ENCODE measurements around the gene MARCHF3. TPM values are rescaled to one million over a fixed set of nuclear protein-coding genes. Genes with fewer than 3 reads are reported as not detected.
"Not testable (repeated sequence)": the region's sequence is repeated elsewhere in the genome, so short reads cannot be mapped to it uniquely, and the experiment has no call there.

MARCHF3 gene
- polyA plus RNA-seq, 2 of the 4 experiments (the other 2 are of a cell fraction), result 0.39 to 0.68 TPM

DNA sequence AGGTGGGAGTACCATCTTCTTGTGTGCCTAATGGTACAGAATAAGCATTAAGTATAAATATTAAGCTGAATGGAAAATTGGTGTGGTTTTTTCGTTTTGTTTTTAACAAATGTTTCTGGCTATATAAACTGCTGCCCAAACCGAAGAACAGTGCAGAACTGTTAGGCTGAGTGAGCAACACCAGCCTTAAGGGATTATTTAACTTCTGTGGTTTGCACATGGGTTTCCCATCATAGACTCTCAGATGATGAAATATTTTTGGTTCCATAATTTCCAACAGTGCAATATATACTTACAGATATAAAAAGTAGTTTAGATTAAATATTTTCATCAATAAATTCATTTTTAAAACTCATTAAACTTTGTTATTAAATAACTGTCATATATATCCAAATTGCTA lies 26.5 kb upstream of the MARCHF3 start:
- CTCF ChIA-PET, result interaction anchor here (1.5 kb wide), 1 partner anchor 10 kb away, joined by 3 read pairs; no protein-coding TSS in a partner anchor
- Histone ChIP-seq H3K4me1 (no peaks in the 10 kb centered on the region), H3K27ac (no peak overlapping the region), H3K4me3 (no peak overlapping the region), H3K4me2 (no peak overlapping the region), H3K9me3 (no peaks in the 10 kb centered on the region)
- no peak for ATAC-seq
- TF ChIP-seq FOSL2 (IDR thresholded peaks at IDR 0.05), result no peak
- TF ChIP-seq FOSL2 (CRISPR knock-in tag; IDR thresholded peaks at IDR 0.05), result no peak
- 35% methylated on average over 2 of the region's 2 CpGs for WGBS (ENCODE audit: missing lambda C conversion rate)
- POLR2A ChIA-PET, result no interaction called here
- FAIRE-seq, result no peak
- no peak for DNase-seq (ENCODE audit: low read depth in 1 of 2, low spot score in 1 of 2)

DNA sequence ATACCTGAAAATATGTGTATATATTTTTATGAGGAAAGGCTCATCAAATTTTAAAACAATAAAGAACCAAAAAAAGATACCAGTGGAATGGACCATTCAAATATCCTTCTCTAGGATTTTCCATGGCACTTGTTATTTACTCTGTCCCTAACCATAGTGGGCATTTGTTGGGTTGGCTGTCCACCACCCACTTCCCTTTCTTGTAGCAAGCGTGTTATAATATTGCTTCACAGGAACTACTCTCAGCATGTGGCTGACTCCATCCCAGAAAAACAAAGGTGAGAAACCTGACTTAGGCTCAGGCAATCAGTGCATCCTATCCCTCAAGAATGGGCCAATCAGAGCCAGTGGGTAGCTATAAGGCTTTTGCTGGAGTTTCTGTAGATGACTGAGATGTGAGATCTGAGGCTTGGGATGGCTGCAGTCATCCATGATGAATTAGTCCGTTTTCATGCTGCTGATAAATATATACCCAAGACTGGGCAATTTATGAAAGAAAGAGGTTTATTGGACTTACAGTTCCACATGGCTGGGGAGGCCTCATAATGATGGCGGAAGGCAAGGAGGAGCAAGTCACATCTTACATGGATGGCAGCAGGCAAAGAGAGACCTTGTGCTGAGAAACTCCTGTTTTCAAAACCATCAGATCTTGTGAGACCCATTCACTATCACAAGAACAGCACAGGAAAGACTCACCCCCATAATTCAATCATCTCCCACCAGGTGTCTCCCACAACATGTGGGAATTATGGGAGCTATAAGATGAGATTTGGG lies 25.7 kb upstream of the MARCHF3 start:
- FAIRE-seq, result no peak
- DNase-seq (ENCODE audit: low read depth in 1 of 2, low spot score in 1 of 2), result no peak
- no peak overlapping the region for H3K4me3 ChIP-seq
- CTCF ChIA-PET, result interaction anchor here (1.4 kb wide), 1 partner anchor 9 kb away, joined by 3 read pairs; no protein-coding TSS in a partner anchor
- no peak for ATAC-seq
- WGBS (ENCODE audit: missing lambda C conversion rate), result 71% methylated on average over 3 of the region's 3 CpGs
- POLR2A ChIA-PET, result no interaction called here
- no peaks in the 10 kb centered on the region for H3K4me1 ChIP-seq
- TF ChIP-seq MYC (IDR thresholded peaks at IDR 0.05; ENCODE audit: borderline replicate concordance, low read length), result no peak
- no peak for TF ChIP-seq NFE2L2 (conservative IDR thresholded peaks at IDR 0.05; ENCODE audit: low read length)
- no peak for TF ChIP-seq ZFP36 (IDR thresholded peaks at IDR 0.05; ENCODE audit: borderline replicate concordance, partially characterized antibody)
- TF ChIP-seq GATA3 (IDR thresholded peaks at IDR 0.05; ENCODE audit: borderline replicate concordance), result no peak
- TF ChIP-seq ESRRA (IDR thresholded peaks at IDR 0.05; ENCODE audit: borderline replicate concordance, low read length), result no peak
- TF ChIP-seq HOXB5 (CRISPR knock-in tag; IDR thresholded peaks at IDR 0.05), result no peak
- TF ChIP-seq HOXB13 (CRISPR knock-in tag; IDR thresholded peaks at IDR 0.05; ENCODE audit: low read depth), result no peak
- no peak for TF ChIP-seq MAZ (IDR thresholded peaks at IDR 0.05; ENCODE audit: borderline replicate concordance, low read depth, low read length)
- H3K27ac ChIP-seq, result no peak overlapping the region
- no peaks in the 10 kb centered on the region for H3K9me3 ChIP-seq
- no peak overlapping the region for H3K4me2 ChIP-seq

DNA sequence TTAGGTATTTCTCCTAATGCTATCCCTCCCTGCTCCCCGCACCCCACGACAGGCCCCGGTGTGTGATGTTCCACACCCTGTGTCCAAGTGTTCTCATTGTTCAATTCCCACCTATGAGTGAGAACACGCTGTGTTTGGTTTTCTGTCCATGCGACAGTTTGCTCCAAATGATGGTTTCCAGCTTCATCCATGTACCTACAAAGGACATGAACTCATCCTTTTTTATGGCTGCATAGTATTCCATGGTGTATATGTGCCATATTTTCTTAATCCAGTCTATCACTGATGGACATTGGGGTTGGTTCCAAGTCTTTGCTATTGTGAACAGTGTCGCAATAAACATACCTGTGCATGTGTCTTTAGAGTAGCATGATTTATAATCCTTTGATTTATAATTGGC lies 23.2 kb upstream of the MARCHF3 start:
- H3K4me3 ChIP-seq; CTCF ChIA-PET; POLR2A ChIA-PET; H3K4me1 ChIP-seq; FAIRE-seq; DNase-seq (ENCODE audit: low read depth in 1 of 2, low spot score in 1 of 2); H3K27ac ChIP-seq; ATAC-seq; H3K9me3 ChIP-seq; H3K4me2 ChIP-seq: not testable (repeated sequence)
- 63% methylated on average over 6 of the region's 6 CpGs for WGBS (ENCODE audit: missing lambda C conversion rate)

DNA sequence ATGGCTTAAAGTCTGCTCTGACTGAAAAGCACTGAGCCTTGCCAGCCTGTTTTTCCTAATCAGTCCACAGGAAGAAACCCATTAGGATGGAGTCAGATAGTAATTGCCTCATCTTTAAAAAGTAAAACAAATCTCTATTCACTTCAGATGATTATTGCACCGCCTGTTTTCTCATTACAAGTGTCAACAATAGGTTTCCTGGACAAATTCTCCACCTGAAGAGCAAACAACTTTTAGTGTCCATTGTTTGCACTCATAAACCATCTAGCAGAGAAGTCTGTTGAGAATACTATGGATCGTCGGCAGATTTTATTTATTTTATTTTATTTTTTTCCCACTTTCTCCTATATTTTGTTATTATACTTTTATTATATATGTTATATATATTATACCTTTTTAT lies 22.7 kb upstream of the MARCHF3 start:
- TF ChIP-seq, protein P1, sequence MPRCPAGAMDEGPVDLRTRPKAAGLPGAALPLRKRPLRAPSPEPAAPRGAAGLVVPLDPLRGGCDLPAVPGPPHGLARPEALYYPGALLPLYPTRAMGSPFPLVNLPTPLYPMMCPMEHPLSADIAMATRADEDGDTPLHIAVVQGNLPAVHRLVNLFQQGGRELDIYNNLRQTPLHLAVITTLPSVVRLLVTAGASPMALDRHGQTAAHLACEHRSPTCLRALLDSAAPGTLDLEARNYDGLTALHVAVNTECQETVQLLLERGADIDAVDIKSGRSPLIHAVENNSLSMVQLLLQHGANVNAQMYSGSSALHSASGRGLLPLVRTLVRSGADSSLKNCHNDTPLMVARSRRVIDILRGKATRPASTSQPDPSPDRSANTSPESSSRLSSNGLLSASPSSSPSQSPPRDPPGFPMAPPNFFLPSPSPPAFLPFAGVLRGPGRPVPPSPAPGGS (IDR thresholded peaks at IDR 0.05), result no peak
- no peak for TF ChIP-seq GATA3 (IDR thresholded peaks at IDR 0.05; ENCODE audit: borderline replicate concordance)
- TF ChIP-seq CBX2 (IDR thresholded peaks at IDR 0.05; ENCODE audit: borderline replicate concordance, low read depth), result no peak
- no peak for TF ChIP-seq CHD4 (IDR thresholded peaks at IDR 0.05; ENCODE audit: borderline replicate concordance)
- no peak for TF ChIP-seq SMC3 (IDR thresholded peaks at IDR 0.05)
- TF ChIP-seq BHLHE40 (IDR thresholded peaks at IDR 0.05; ENCODE audit: low read depth, low read length), result no peak
- no peak for TF ChIP-seq CEBPB (IDR thresholded peaks at IDR 0.05)
- no peak for TF ChIP-seq HEYL (CRISPR knock-in tag; IDR thresholded peaks at IDR 0.05)
- TF ChIP-seq, protein P2, sequence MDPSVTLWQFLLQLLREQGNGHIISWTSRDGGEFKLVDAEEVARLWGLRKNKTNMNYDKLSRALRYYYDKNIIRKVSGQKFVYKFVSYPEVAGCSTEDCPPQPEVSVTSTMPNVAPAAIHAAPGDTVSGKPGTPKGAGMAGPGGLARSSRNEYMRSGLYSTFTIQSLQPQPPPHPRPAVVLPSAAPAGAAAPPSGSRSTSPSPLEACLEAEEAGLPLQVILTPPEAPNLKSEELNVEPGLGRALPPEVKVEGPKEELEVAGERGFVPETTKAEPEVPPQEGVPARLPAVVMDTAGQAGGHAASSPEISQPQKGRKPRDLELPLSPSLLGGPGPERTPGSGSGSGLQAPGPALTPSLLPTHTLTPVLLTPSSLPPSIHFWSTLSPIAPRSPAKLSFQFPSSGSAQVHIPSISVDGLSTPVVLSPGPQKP (IDR thresholded peaks at IDR 0.05; ENCODE audit: low read depth, low read length), result no peak
- TF ChIP-seq JUNB (IDR thresholded peaks at IDR 0.05), result no peak
- no peak for TF ChIP-seq RFX5 (IDR thresholded peaks at IDR 0.05)
- TF ChIP-seq MAZ (IDR thresholded peaks at IDR 0.05; ENCODE audit: borderline replicate concordance, low read depth, low read length), result no peak
- POLR2A ChIA-PET, result no interaction called here
- CTCF ChIA-PET, result no interaction called here

More for the DNA sequence above, 22.7 kb upstream of the MARCHF3 start:
- ATAC-seq (no peak), FAIRE-seq (no peak), DNase-seq (ENCODE audit: low read depth in 1 of 2, low spot score in 1 of 2) (no peak)
- WGBS (ENCODE audit: missing lambda C conversion rate), result 78% methylated on average over 3 of the region's 3 CpGs
- Histone ChIP-seq H3K9me3 (no peaks in the 10 kb centered on the region), H3K27ac (no peak overlapping the region), H3K4me2 (no peak overlapping the region), H3K4me3 (no peak overlapping the region), H3K4me1 (no peaks in the 10 kb centered on the region)

Measured in A549 (cell line).